Testis (tissue), 2 donors: Measurements from ENCODE around the gene ARSH.
"Not testable (repeated sequence)": the region's sequence is repeated elsewhere in the genome, so short reads cannot be mapped to it uniquely, and the experiment has no call there.

Experiments used
- POLR2A ChIP-seq: fragments of 450-650 bp; IDR thresholded peaks from one replicate; pipeline ENCODE4 v1.6.1; 2017; ENCODE audit warnings: antibody characterized with exemption, mild to moderate bottlenecking, moderate library complexity
- TF ChIP-seq, protein P1 (sequence below), 3 experiments: fragments of 450-650 bp in 2 of 3; fragments of 200-600 bp in 1 of 3; sonication (generic) in 1 of 3; IDR thresholded peaks; one replicate each; pipeline ENCODE4 v1.5.1; 2016 to 2019; ENCODE audit warnings: antibody characterized with exemption in 3 of 3, mild to moderate bottlenecking in 2 of 3, moderate library complexity in 1 of 3

DNA sequence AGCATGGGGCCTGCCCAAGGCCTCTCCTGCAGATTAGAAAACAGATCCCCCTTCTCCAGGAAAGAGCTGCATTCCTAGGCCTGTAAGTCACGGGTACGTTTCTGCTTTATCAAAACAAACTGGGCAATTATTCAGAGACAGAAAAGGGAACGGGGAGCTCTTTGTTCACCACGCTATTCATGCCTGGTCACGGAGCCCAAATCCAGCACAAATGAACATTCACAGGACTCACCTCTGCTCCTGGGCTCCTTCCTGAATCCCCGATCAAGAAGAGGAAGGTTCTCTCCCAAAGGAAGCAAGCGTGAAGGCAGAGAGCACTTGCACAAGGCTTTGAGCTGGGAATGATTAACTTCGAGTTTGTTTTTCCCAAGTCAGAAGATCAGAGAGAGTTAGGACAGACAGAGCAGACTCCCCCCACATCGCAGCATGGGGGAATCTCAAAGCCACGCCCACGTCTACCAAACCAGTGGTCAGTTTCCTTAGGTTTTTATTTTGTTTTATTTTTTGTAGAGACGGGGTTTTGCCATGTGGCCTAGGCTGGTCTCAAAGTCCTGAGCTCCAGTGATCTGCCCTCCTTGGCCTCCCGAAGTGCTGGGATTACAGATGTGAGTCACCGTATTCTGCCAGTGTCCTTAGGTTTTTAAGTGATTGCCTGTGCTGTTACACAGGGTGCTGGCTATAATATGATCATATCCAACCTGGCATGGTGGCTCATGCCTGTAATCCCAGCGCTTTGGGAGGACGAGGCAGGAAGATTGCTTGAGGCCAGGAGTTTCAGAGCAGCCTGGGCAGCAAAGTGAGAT is 42.2 kb upstream of the ARSH start:
- TF ChIP-seq, protein P1, sequence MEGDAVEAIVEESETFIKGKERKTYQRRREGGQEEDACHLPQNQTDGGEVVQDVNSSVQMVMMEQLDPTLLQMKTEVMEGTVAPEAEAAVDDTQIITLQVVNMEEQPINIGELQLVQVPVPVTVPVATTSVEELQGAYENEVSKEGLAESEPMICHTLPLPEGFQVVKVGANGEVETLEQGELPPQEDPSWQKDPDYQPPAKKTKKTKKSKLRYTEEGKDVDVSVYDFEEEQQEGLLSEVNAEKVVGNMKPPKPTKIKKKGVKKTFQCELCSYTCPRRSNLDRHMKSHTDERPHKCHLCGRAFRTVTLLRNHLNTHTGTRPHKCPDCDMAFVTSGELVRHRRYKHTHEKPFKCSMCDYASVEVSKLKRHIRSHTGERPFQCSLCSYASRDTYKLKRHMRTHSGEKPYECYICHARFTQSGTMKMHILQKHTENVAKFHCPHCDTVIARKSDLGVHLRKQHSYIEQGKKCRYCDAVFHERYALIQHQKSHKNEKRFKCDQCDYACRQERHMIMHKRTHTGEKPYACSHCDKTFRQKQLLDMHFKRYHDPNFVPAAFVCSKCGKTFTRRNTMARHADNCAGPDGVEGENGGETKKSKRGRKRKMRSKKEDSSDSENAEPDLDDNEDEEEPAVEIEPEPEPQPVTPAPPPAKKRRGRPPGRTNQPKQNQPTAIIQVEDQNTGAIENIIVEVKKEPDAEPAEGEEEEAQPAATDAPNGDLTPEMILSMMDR (IDR thresholded peaks at IDR 0.05) = not testable (repeated sequence)
- TF ChIP-seq POLR2A = not testable (repeated sequence)
